HG02870 (cell line): ENCODE results near the gene KLRC4.
"Not testable (repeated sequence)": the region's sequence is repeated elsewhere in the genome, so short reads cannot be mapped to it uniquely, and the experiment has no call there.

Source experiments
- ATAC-seq: cut with Tn5 transposase; IDR thresholded peaks from one replicate; pipeline ENCODE4 v1.9.1; 2021; ENCODE audit warnings: mild to moderate bottlenecking, moderate library complexity; ENCODE audit not compliant: unreplicated experiment

The KLRC4 gene

DNA sequence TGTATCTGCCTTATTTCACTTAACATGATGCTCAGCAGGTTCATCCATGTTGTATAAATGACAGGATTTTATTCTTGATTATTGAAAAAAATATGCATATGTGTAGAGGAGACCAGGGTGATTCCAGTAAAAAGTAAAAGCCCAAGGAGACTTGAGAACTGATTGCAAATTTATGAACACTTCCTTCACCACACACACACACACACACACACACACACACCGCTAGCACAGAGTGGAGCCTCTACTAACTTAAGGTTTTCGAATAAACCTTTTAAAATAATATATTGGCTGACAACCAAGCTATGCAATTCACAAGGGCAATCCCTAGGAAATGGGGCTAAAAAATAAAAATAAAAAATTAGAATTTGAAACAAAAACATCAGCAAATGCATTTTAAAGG lies 11.4 kb downstream of the KLRC4 start:
- no peak for ATAC-seq

DNA sequence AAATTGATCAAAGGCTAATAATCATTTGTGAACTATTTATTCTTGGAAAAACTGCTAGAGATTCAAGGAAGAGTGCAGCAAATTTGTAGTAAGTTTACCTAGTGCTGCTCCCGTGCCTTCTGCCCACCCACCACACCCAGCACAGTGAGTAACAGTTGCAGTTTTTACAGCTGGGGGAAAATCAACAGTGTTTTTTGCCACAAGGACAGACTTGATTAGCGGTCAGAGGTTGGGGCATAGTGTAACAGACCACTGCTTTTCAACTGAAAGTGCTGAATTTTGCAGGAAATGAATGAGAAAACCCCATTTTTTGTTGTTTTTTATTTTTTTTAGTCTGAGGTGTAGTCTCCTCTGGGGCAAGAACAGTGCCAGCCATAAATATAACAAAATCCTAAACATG lies 12.3 kb downstream of the KLRC4 start:
- no peak for ATAC-seq

DNA sequence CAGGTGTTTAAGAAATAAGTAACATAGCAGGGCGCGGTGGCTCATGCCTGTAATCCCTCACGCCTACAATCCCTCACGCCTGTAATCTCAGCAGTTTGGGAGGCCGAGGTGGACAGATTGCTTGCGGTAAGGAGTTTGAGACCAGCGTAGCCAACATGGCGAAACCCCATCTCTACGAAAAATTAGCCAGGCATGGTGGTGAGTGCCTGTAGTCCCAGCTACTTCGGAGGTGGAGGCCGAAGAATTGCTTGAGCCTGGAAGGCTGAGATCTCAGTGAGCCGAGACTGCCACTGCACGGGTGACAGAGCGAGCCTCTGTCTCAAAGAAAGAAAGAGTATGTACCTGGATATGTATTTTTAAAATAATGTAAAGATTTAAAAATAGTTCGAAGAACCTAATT lies 13.4 kb downstream of the KLRC4 start:
- ATAC-seq = not testable (repeated sequence)

DNA sequence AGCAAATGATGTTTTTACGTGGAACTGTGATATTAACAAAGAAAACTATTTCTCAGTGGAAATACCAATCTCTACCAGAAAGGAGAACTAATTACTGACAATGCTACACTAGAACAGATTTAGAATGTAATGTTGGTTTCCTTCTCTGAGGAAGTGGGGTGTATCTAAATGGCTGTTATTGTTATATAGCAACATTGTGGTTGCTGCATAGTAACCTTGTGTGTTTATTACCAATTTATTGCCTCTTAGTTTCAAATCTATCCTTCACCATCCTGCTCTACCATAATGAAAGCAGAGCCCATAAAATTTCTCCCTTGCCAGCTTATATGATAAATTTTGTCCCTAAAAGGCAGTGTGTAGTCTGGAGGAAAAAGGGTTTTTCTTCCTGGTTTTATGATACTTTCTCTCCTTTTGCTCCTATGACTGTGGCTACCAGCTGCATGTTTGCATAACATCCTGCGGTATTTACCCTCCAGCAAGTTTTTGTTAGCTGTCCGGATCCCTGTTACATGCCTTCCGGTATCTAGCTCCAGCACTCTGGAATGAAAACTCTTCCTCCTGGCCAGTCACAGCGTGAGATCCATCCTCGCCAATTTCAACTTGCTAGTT lies 14.1 kb downstream of the KLRC4 start:
- ATAC-seq = peak; percentile 88

DNA sequence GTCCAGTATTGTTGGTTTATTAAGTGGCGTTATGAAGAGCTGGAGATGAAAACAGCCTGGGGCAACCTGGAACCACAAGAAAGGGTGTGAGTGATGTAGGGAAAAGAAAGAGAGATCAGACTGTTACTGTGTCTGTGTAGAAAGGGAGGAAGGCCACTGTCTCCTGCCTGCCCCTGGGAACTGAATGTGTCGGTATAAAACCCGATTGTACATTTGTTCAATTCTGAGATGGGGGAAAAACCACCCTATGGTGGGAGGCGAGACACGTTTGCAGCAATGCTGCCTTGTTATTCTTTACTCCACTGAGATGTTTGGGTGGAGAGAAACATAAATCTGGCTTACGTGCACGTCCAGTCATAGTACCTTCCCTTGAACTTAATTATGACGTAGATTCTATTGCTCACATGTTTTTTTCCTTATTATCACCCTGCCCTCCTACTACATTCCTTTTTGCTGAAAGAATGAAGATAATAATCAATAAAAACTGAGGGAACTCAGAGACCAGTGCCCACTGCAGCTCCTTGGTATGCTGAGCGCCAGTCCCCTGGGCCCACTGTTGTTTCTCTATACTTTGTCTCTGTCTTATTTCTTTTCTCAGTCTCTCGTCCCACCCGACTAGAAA lies 14.9 kb downstream of the KLRC4 start:
- ATAC-seq = not testable (repeated sequence)

DNA sequence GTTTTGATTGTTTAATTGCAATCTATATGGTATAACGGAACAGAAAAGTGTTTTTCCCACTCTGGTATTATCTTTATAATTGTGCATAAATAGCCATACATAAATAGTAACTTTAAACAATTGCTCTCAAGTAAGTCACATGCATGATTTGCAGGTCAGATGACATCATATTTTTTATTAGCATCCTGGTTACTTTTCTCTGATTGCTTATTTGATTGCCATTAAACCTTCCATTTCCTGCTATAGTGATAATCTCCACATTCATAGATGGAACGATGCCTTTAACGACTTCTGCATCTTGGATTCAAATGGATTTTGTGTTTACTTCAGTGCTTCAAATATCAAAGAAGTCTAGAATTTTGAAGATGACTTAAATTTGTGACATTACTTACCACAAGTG lies 16.3 kb downstream of the KLRC4 start:
- ATAC-seq = no peak

DNA sequence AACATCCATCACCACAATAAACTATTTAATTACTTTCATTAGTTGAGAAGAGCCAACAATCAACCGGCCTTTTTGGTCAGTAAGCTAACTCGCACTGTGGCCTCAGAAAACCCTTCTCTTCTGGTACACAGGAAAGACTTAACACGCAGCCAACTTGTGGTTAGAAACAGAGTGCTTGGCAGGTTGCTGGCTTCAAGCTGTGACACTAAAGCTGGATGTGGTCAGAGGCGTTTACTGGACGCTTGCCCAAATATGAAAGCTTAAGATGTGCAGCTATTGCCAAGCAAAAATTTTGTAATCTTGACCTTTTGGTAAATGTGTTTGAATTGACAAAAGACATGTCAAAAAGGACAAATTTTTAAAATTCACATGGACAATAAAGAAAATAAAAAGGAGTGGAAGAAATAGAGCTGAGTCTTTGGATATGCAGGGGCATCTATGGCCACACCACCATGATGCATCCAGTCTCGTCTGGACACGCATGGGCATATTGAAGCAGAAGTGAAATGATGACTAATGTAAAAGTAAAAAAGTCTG lies 17.1 kb downstream of the KLRC4 start:
- peak; percentile 48 for ATAC-seq

DNA sequence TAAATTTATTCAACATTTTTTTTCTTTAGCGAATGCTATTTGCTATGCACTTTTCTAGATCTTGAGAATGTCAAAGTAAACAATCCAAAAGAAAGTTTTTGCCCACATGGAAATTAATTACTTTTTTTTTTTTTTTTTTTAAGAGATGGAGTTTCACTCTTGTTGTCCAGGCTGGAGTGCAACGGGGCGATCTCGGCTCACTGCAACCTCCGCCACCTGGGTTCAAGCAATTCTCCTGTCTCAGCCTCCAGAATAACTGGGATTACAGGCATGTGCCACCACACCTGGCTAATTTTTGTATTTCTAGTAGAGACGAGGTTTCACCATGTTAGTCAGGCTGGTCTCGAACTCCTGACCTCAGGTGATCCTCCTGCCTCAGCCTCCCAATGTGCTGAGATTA lies 18.6 kb downstream of the KLRC4 start:
- ATAC-seq = not testable (repeated sequence)

DNA sequence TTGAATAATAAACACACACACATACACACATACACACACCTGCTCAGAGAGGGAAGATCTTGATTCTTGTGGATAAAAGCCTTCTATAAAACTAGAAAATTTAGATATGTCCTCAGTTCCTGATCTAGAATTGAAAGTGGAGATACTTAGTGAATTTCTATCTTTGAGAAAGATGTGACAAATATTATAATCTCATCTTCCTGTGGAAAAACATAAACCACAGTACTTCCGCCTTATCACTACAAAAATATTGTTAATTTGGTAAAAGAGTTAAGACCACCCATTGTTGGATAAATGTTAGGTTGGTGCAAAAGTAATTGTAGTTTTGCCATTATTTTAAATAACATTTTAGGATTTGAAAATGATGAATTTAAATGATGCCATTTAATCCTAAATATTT lies 19.7 kb downstream of the KLRC4 start, which contains the start of gene KLRK1:
TSS of gene KLRK1 (minus strand) at position 138 of the 400 bp plus-strand sequence. CDS start 1,231 bp downstream, outside the sequence.
- ATAC-seq = no peak

DNA sequence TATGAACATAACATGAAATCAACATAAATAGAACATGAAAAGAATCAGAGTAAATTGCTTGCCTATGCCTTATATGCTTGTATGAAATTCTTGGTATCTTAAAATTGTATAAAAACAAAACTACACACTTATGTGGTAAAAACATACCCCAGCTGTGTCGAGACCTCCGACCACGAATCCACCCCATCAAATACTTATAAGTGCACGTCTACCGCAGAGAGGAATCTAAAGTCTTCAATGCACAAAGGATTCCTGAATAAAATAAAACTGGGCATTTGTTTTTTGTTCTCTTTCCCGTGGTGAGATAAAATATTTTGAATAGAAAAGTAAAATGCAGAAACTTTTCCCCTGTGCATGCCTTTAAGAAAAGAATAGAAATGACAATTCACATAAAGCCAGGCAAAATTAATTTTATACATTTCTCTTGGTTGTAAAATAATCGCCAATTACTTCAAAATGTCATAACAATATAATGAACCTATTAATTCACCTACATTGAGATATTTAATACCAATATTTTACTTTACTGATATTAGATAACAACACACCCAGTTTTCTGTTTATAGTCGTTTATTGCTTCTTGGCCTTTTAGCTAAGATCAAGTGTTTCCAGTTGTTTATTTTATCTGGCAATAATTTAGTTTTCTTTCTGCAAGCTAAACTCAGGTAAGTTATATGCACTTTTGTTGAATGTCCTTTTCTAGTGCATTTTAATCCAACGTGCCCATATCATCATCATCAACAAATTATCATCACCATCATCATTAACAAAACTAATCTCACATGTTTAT lies 20.7 kb downstream of the KLRC4 start:
- ATAC-seq = no peak

DNA sequence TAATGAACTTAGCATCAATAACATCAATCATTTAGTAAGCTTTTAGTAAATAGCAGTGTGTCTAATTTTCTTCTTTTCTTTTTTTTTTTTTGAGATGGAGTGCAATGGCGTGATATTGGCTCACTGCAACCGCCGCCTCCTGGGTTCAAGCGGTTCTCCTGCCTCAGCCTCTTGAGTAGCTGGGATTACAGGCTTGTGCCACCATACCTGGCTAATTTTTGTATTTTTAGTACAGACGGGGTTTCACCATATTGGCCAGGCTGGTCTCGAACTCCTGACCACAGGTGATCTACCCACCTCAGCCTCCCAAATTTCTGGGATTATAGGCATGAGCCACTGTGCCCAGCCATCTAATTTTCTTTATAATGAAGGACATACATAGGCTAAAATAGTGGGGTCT lies 22.1 kb downstream of the KLRC4 start:
- ATAC-seq = not testable (repeated sequence)

DNA sequence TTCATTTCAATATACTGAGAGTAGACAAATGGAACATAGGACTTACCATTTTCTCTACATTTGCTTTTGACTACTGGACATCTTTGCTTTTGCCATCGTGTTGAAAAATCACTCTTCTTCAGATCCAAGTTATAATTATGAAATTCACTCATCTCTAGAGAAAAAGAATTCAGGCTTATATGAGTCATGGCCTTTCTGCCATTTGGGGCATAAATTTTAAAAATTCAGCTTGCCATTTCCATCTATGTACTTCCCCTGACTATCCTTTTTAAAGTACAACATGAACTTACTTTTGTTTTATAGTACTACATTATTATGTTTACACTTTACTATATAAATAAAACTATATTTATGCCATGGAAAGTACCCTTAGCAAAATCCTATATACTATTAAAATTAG lies 22.7 kb downstream of the KLRC4 start:
- ATAC-seq = no peak

DNA sequence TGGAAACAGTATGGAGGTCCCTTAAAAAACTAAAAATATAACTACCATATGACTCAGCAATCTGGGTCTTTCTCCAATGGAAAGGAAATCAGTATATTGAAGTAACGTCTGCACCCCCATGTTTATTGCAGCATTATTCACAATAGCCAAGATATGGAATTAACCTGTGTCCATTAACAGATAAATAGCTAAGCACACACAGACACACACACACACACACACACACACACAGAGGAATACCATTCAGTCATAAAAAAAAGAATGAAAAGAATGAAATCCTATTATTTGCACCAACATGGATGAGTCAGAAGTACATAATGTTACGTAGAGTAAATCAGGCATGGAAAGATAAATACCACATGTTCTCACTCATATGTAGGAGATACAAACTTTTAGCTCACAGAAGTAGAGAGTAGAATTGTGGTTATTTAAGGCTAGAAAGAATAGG lies 24.4 kb downstream of the KLRC4 start:
- no peak for ATAC-seq

DNA sequence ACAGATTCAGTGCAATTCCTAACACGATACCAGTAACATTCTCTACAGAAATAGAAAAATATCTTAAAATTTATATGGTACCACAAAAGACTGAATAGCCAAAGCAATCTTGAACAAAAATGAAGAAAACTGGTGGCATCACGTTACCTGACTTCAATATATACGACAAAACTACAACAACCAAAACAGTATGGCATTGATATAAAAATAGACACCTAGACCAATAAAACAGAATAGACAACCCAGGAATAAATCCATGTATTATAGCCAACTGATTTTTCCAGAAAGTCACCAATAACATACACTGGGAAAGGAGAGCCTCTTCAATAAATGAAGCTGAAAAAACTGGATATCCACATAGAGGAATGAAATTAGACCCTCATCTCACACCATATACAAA lies 25.4 kb downstream of the KLRC4 start:
- ATAC-seq = no peak

DNA sequence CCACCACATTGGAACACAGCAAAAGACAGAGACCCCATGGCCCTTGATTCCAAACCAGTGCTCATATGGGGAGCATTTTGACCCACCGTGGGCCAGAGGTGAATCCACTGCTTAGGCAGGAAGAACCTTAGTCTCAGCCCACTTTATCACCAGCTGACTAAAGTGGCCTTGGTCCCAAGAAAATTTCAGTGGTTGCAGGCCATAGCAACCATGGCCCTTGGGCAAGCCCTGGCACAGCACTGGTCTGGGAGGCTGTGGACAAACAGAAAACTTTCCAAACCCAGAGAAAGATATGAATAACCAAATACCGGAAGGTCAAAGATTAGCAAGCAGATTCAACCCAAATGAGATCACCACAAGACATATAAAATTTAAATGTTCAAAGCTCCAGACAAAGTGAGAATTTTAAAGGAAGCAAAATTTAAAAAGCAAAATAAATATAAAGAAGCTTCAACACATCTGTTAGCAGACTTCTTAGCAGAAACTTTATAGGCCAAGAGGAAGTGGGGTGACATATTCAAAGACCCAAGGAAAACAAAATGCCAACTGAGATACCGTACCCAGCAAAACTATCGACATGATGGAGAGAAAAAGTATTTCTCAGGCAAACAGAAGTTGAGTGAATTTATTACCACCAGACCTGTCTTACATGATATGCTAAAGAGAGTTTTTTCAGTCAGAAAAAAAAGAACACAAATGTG lies 27.5 kb downstream of the KLRC4 start:
- no peak for ATAC-seq

DNA sequence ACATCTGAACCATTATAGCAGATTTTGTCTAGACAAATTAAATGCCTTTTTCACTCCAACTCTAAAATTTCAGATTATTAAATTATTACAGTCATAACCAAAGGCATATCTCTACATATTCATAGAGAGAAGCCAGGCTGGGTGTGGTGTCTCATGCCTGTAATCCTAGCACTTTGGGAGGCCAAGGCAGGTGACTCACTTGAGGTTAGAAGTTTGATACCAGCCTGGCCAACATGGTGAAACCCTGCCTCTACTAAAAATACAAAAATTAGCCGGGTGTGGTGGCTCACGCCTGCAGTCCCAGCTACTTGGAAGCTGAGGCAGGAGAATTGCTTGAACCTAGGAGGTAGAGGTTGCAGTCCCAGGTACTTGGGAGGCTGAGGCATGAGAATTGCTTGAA lies 30.8 kb downstream of the KLRC4 start:
- ATAC-seq = not testable (repeated sequence)

DNA sequence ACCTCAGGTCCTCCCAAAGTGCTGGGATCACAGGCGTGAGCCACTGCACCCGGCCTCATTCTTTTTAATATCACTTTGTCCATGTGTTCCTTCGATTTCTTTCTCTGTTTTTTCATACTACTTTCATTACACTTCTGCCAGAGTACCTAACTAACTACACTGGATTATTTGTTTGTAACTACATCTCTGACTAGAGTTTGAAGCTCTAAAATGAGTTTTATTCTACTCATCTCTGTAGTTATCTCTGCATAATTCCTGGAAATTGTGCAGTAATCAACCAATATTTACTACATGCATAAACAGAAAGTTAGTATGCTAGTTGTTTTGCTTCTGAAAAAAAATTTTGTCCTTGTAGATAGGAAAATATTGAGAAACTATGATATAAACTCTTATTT lies 34.9 kb downstream of the KLRC4 start:
- no peak for ATAC-seq

DNA sequence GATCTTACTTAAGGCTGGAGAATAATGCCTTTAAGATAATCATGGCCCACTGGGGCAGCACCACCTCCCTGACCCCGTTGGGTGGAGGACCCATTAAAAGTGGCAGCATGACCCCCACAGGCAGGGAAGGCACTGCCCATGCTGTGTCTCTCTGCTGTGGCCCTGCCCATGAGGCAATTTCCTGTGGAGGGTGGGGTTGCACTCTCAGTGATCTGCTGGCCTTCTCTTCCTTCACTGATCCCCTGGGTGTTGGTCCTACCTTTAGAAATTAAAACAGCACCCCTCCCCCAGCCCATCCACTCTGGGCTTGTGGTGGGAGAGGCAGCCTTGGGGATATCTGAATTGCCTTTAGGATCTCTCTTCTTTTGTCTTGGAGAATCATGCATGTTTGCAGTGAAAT lies 37.0 kb downstream of the KLRC4 start:
- no peak for ATAC-seq

DNA sequence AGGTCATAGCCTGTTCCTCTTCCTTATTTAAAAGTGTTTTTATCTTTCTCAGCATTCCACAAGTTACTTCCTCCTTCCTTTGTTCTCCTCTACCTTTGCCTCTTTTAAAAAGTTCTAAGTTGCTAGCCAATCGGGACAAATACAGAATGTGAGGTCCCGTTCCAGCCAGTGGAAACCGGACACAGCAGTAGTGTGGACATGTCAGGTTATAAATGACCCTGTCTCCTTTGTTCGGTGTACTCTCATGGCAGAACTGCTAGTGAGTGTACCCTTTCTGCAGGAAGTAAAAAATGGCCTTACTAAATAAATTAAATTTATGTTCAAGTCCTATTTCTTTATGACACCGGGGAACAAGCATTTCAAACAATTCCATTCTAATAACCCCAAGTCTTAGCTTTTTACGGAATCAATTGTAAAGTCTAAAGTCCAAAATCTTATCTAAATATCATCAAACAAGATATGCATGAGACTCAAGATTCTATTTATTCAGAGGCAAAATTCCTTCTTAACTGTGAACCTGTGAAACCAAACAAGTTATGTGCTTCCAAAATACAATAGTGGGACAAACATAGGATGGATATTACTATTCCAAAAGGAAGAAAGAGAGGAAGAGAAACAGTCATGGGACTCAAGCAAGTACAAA lies 37.5 kb downstream of the KLRC4 start:
- not testable (repeated sequence) for ATAC-seq

DNA sequence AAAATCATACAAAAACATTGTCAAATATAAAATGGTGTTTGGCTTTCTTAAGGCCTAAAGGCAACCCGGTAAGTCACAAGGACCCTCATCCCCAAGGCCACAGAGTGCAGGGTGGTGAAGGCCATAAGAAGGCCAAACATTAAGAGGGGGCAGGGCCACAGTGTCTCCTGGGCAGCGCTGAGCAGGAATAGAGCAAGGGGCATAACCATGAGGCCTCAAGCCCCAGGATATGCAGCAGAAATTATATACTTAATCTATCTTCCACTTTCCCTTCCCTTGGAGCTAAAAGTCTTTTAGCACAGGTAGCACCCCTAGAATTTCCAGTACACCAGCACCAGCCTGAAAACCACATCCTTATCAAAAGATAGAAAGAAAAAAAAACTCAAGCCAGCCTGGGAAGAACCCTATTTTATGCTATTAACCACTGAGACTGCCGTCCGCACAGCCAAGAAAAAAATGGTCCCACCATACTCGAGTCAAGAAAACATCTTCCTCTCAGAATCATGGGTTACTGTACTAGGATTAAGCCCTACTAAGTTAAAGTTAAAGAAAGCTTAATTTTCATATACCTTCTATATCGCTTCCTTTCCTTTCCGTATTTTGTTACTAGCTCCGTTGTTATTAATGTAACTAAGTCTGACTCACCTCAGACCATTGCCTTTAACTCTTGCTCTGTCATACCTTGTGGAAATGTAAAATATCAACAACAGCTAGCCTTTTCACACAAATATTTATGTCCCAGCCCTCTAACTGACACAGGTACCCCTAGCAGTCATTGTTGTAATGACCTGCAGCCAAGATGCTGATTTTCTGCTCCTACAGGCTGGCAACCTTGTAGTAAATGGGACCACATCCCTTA lies 39.8 kb downstream of the KLRC4 start:
- ATAC-seq = no peak
